NOMO-1 treated with DMSO at 0.1 percent for 48 hours (cell line): ENCODE results near the gene MNT.

Experiments
- DNase-seq: peaks from one replicate; lab custom pipeline; 2025; ENCODE audit not compliant: unreplicated experiment; lab: John Stamatoyannopoulos, UW

MNT gene

DNA sequence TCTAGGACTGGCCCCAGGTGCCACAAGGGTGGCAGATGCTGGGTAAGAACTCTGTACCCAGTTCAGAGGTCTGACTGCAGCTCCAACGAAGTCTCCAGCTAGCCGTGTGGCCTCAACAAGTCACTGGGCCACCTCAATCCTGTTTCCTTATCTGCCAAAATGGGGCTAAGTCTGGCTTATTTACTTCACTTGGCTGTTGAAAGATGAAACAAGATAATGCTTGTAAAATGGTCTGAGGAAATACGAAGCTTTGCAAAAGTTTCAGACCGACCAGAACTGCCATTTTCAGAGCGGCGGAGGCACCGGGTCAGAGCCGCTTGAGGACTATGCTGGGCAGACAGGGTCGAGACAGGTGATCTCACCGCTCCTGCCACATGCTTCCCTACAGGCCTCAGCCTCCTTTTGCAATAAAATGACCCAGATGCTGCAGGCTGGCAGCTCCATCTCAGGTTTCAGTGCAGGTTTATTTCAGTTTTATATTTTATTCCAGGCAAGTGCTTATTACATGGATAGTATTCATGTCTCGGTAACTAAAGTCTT, 17.2 kb downstream of the MNT start:
- DNase-seq, result no peak

DNA sequence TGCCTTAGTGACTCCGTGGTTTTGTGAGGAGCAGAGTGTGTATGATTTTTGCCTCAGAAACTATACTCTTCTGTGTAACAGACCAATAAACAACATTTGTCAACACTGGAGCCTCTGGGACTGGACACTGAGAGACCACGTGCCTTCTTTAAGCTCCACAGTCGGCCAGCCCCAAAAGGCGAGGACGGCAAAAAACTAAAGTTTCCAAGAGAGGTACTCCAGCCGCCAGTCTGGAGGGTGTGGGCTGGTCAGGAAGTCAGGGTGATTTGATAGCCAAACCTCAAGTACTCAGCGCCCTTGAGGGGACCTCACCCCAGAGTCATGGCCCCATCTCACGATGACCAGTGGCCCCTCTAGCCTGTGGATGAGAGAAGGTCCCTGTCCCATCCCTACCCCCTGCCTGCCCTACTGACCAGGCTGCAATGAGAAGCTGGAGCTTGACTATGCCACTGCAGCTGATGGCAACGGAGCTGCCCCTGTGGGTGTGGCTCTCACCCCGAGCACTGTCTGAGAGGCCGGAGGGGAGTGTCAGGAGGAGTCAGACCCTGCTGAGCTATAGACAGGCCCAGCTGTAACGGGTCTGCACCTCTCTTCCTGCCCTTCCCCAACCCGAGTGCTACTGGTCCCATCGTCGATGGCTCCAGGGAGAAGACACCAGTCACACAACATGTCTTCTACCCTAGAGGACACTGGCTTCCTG, 19.8 kb downstream of the MNT start:
- DNase-seq, result no peak

DNA sequence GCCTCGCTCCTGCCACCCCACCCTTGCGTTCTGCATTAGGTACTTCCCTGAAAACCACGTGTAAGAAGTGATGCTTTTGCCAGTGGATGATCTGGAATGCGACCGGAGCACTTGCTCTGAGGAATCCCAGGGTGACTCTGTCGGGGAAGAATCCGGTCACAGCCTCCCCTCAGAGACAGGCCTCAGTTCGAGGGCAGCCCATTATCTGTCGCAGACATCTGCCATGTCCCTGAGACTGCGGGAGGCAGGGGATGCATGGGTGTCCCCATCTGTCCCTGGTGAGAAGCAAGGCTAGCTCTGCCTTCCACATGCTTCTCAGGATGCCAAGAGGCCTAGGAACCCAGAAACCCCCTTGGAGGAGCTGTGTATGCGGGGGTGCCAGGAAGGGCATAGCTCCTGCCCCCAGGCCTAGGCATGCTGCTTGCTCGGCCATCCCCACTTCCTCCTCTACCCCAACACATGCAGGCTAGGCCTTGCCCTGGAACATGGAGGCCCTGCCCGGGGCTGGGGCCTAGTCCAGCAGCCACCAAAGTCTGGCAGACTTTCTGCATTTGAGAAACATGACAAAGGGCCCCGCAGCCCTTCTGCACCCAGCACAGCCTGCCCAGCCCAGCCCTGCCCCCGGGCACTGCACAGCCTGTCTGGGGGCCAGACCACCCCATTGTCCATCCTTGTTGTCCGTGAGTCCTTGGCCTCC, 20.5 kb downstream of the MNT start:
- no peak for DNase-seq

DNA sequence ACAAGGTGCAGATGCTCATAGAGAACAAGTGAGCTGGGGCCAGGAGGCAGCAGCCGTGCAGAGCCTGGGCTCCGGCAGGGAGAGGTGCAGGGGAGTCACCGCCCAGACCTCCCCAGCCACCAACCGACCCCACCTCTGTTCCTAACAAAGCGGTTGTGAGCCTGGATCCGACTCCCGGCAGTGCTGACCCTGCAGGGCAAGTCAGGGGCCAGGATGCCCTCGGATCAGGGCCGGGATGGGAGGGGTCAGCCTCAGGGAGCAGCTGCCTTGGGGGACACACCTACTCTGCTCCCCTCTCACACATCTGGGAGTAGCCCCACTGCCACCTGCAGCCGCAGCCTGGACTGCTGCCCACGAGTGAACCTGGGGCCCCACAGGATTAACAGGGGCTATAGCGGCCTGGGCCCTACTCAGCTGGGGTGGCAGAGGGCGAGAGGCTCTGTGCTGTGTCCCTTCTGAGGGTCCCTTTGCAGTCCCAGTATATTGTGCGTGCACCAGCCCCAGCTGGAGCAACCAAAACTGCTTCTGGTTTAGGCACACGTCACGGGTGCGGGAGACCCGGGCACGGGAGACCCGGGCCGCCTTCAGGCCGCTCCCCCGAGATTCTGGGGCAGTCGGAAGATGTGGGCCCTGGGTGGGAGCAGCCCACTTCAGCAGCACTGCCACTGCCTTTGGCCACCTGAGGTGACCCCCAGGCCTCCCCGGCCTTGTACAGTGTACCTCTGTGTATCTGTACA, 21.2 kb downstream of the MNT start:
- DNase-seq, result no peak

DNA sequence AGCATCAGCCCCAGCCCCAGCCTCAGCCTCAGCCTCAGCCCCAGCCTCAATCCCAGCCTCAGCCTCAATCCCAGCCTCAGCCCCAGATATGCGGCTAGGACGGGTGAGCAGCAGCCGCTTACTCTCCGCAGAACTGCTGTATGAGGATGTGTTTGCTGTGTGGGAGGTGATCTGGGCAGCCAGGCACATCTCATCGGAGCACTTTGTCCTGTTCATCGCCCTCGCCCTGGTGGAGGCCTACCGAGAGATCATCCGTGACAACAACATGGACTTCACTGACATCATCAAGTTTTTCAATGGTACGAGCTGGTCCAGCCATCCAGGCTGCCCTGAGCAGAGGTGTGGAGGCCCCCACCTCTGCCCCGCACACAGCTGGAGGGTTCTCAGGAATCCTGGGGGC, 22.0 kb downstream of the MNT start:
- no peak for DNase-seq

DNA sequence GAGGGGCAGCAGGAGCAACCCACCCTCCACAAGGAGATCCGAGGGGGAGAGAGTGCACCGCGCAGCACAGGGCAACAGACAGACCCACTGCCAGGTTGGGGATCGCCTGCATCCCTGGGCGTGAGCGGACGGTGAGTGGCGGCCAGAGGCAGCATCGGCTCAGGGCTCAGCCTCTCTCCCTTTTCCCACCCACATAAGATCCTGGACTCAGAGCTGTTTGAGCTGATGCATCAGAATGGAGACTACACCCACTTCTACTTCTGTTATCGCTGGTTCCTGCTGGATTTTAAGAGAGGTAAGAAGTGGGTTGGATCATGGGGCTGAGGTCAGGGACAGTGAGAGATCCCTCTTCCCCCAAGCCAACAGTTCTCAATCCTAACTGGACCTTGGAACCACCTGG, 23.2 kb downstream of the MNT start:
- DNase-seq, result no peak

DNA sequence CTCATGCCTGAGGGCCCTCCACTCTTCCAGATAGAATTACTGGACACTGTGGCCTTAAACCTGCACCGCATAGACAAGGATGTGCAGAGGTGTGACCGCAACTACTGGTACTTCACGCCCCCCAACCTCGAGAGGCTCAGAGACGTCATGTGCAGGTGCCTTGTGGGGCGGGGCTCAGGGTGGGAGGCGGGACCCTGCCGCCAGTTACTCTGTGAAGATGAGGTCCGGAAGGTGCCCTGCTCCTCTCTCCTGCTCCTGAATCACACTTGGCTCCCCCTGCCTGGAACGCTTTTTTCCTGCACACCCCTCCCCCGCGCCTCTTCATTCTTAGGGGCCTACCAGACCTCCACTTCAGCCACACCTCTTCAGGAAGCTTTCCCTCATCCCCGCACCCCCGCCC, 24.8 kb downstream of the MNT start:
- DNase-seq, result no peak

DNA sequence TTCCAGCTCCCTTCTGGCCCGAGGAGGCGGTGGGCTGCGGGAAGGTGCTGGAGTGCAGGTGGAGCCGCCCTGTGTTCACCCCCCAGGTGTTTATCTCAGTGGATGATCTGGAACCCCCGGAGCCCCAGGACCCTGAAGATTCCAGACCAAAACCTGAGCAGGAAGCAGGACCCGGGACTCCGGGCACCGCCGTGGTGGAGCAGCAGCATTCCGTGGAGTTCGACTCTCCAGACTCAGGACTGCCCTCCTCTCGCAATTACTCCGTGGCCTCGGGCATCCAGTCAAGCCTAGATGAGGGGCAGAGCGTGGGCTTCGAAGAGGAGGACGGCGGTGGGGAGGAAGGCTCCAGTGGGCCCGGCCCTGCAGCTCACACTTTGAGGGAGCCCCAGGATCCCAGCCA, 25.5 kb downstream of the MNT start:
- DNase-seq, result no peak

DNA sequence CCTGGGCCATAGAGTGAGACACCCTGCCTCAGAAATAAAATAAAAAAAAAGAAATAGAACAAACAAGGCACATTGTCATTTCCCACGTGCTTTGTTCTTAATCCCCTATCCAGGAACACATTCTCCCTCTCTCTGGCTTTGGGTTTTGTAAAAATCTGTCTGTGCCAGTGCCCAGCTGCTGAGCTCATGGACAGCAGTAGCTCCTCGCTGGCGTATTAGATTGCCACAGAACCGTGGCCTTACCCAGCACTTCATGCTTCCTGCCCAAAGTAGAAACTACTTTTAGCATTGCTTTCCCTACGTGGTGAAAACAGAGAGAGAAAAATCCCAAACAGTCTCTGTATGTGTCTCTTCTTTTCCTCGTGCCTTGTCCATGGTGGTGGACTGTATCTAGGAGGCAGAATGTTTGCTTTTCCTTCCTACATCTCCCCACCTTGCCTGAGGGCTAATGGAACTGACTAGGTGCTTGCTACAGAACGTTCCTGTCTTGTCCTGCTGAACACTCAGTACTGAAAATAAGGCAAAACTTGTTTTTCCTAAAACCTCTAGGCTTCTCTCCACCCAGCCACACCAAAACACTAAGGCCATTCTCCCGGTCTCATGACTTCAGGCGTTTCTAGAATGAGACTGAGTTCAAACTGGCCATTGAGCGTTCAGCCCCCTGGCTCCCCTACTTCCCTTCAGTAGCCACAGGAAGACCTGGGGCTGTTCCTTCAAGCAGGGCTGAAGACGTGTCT, 26.1 kb downstream of the MNT start:
- no peak for DNase-seq

DNA sequence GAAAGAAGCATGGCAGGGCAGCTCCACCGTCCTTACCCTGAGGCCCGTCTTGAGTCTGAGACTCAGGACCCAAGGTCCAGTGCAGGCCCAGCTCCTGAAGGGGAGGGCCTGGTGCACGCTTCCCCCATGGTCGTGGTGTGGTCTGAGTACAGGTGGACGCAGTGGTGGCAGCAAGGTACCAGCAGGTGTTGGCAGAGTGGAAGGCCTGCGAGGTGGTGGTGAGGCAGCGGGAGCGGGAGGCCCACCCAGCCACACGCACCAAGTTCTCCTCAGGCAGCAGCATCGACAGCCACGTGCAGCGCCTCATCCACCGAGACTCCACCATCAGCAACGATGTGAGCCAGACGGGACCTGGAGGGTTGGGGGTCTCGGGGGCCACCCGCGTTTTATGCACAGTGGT, 27.7 kb downstream of the MNT start:
- DNase-seq, result no peak

DNA sequence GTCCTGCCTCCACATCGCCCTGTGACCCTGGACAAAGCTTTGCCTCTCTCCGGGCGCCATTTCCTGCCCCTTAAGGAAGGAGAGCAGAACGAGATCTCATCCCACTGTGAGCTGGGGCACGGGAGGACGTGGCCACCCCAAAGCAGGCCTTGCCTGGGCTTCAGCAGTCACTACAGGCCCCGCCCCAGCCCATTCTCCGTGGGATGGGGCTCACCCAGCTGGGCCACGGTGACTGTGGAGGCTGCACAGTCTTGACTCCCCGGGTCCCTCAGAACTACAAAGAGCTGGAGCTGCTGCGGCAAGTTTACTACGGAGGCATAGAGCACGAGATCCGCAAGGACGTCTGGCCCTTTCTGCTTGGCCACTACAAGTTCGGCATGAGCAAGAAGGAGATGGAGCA, 28.2 kb downstream of the MNT start:
- no peak for DNase-seq

DNA sequence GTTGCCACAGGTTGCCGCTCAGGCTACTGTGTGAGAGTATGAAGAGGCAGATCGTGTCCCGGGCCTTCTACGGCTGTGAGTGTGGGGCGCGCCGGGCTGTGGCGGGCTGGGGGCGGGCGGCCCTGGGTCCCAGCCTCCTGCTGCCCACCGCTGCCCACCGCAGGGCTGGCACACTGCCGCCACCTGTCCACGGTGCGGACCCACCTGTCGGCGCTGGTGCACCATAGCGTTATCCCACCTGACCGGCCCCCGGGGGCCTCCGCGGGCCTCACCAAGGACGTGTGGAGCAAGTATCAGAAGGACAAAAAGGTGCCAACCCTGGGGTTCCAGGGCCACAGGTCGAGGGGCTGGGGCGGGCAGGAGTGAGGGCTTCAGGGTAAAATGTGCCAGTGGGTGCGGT, 28.7 kb downstream of the MNT start:
- no peak for DNase-seq

DNA sequence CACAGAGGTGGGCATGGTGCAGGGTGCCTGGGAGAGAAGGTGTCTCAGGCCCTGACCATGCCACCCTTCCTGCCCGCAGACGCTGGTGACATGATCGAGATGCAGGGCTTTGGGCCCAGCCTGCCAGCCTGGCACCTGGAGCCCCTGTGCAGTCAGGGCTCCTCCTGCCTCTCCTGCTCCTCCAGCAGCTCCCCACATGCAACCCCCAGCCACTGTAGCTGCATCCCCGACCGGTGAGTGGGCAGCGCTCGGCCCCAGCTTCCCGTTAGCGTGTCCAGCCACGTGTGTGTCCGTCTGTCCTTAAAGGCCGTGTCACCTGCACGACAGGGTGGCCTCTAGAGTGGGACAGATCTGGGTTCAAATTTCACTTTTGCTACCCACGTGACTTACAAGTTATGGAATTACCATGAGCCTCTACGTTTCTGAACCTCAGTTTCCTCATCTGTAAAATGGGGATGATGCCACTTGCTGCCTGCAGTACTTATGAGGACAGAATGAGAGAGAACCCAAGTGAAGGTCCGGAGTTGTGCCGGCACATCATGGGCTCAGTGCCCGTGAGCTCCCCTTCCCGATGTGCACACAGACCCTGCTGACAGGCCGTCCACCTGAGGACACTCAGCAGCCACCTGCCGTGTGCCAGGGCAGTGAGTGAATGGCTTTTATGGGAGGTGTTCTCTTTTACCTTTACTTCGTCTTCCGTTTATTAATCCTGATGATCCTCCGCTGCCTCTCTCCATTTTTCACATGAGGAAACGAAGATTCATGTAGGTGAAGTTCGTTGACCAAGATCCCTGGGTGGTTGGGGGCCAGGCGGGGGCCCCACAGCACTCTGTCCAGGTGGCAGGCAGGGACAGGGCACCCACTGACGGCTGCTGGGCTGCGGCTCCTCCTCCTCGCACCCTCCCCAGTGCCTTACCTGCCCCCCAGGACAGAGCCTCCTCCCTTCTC, 29.4 kb downstream of the MNT start:
- no peak for DNase-seq

DNA sequence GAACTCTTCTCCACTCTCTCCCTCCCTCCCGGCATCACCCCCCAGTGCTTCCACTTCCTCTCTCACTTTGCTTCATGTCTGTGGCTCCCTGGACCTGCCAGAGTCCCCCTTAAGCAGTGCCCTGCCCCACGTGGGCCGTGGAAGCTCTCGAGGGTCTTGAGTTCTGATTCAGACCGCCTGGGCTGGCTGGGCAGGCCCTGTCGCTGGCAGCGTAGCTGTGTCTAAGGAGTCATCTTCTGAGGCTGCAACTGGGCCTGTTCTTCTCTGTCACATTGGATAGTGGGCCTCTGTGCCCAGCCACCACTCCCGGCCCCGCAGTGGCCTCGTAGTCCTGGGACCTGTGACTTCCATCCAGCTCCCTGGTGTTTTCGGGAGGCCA, 30.7 kb downstream of the MNT start:
- no peak for DNase-seq

DNA sequence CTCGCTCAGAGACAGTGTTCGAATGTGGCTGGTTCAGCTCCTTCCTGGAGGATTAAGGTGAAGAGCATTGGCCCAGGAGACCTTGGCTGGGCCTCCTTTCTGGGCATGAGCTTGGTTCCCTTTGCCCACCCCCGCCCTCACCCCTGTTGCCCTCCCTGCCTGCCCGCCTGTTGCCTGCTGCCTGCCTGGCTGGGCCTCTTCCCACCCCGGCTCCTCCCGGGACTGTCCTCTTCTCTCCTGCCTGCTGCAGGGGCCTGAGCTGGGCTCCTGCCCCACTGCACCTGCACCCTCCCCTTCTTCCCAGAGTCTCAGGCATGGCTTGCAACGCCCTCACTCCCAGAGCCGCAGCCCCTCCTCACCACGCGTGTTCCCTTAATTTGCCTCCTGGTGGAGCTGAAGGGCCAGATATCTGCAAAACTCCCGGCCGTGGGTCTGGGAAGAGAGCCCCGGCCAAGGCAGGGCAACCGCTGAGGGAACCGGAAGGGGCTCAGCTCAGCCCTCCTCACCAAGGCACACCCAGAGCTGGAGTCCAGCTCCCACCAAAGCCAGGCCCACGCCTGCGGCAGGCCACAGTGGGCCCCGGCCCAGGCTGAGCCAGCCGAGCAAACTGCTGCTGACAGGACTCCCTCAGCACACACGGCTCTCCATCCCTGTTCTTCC, 31.2 kb downstream of the MNT start:
- no peak for DNase-seq

DNA sequence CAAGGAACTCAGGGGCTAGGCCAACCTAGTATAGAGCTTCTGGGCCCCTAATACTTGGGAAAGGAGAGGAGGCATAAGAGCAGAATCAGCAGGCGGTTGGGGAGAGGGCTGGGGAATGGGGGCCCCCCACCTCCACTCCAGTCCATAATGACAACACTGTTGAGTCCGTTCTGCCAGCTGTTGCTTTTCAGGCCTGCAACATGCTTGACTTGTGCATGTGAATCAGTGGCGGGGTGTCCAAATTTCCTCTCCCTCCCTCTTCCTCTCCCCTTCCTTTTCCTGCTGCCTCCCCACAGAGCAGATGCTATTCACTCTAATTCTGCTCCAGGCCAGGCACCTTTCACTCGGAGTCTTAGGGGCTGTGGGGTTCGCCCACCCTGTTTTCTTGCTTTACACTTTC, 31.8 kb downstream of the MNT start:
- DNase-seq, result no peak

DNA sequence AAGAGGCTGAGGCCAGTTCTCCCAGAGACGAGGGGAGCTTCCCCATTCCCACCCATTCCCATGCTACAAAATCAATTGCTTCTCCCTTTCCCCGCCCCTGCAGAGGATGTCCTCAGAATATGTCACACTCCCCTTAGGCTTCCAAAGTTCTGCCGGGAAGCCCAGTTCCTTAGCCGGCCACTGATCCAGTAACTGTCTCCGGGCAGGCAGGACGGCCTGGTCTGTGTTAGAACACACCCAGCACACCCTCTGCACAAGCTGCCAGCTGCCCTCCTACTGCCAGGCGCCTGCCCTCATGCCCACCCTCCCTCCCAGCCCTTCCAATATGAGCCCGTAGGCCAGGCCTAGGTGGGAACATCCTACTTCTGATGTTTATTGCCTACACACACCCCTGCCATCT, 32.5 kb downstream of the MNT start:
- DNase-seq, result no peak

DNA sequence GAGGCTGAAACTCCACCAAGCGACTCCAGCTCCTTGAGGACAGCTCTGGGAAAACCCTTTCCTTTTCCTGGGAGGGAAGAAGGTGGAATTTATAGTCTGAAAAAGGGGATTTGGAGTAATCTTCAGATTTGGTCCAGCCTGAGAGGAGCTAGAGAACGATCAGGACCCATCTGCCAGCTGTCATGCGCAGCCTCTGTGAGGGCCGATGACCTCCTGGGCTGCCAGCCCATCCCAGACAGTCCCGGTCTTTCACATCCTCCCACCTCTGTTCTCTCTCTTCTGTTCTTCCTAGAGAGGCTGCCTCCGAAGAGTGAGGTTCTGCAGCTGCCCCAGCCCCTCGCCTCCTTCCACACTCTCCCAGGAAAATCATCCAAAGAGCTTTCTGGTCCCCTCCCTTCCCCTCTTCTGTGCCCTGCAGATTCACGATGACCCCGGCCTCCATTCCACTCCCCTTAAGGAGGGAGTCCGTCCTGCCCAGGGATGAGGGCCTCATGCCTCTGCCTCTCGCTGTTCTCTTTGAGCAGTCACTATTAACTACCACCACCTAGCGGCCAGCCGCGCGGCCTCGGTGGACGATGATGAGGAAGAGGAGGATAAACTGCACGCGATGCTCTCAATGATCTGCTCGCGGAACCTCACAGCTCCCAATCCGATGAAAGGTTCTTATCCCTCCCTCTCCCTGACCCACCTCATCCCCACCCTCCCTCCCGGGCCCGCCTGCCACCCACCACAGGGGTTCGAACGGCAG, 33.9 kb downstream of the MNT start:
- DNase-seq, result no peak

DNA sequence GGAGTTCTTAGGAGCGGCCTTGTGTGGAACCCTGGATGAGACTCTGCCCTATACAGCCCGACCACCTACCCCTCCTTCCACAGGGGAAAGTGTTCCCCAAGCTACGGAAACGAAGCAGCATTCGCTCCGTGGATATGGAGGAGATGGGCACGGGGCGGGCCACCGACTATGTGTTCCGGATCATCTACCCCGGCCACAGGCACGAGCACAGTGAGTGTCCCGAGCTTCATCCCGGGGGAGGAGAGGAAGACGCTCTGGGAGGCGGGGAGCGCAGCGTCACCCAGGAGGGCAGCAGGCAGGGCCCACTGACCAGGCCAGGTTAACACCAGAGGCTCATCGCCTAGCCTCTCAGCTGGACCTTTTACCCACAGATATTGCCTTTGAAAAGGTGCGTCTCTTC, 35.7 kb downstream of the MNT start:
- no peak for DNase-seq
